Activated T-cell treated with anti-CD3 and anti-CD28 coated beads, Interleukin-2, amount 50 U/mL, for 72 hours (primary cell): Measurements from ENCODE around the gene SNX20. TPM values are rescaled to one million over a fixed set of nuclear protein-coding genes. Genes with fewer than 3 reads are reported as not detected.

Source experiments
- ATAC-seq, 2 donors: fragments of 150-1000 bp; cut with Tn5 transposase; replicated peaks in 1 of 2; 2 replicates each; pipeline ENCODE4 v1.10.0; 2021; ENCODE audit warnings: moderate library complexity in 2 of 2, mild to moderate bottlenecking in 1 of 2
- DNase-seq, 2 donors: peaks; one replicate each; pipeline ENCODE4 v3.0.0; 2021 to 2022; ENCODE audit warnings: mixed read lengths in 1 of 2
- H3K27ac Mint-ChIP-seq: one replicate; pipeline ENCODE4 v1.8.0; 2022; ENCODE audit warnings: mild to moderate bottlenecking, moderate library complexity, mixed read lengths
- H3K27me3 Mint-ChIP-seq: one replicate; pipeline ENCODE4 v1.8.0; 2022; ENCODE audit warnings: low read depth, mixed read lengths
- H3K36me3 Mint-ChIP-seq, 2 donors: one replicate each; pipeline ENCODE4 v1.8.0; 2022; ENCODE audit warnings: mixed read lengths in 2 of 2, mild to moderate bottlenecking in 1 of 2; ENCODE audit not compliant: insufficient read depth in 2 of 2
- H3K4me1 Mint-ChIP-seq: one replicate; pipeline ENCODE4 v1.8.0; 2022; ENCODE audit warnings: low read depth, mixed read lengths
- H3K4me3 Mint-ChIP-seq, 2 donors: one replicate each; pipeline ENCODE4 v1.8.0; 2022; ENCODE audit warnings: mild to moderate bottlenecking in 2 of 2, mixed read lengths in 2 of 2, moderate library complexity in 2 of 2
- H3K9me3 Mint-ChIP-seq, 2 donors: one replicate each; pipeline ENCODE4 v1.8.0; 2022; ENCODE audit warnings: mixed read lengths in 2 of 2
- total RNA-seq, 2 donors: library from RNA; stranded (reverse); gene quantifications; one replicate each; pipeline ENCODE4 v1.2.3, GENCODE V29; 2022

Gene SNX20
- total RNA-seq, 2 donors from 2014 or later: 45.2 to 49.9 TPM

DNA sequence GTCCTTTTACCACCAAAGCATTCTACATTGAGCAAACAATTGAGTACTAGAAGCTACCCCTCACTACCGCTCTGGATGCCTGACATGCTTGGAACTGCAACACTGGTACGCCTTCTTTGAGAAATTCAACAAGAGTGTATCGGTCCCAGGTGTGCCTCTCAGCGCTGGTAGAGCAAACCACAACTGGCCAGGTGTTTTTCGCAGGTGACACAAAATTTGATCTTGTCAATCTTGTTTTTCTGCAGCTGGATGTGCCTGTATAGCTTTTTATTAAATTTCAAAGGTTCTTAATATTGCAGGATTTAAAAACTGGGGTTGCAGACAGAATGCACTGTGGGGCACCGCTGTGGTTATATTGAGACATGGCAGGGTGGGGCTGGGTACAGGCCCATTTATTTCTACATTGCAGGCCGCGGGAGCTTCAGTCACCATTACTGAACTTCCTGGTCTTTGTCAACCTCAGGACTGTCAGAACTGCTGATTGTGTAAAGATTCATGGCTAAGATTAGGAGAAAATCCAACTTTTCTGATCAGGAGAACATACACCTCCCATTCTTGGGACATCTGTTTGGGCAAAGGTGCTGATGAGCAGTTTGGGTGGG is 4.5 kb upstream of the SNX20 start:
- H3K9me3 Mint-ChIP-seq: no peaks in the 10 kb centered on the region
- no peak for ATAC-seq
- DNase-seq: no peak
- peaks cover 71% of the 10 kb centered on the region for H3K4me1 Mint-ChIP-seq
- no peak overlapping the region for H3K27ac Mint-ChIP-seq
- no peaks in the 10 kb centered on the region for H3K36me3 Mint-ChIP-seq
- H3K4me3 Mint-ChIP-seq: peak overlapping the region; percentile 77 to 79
- no peaks in the 10 kb centered on the region for H3K27me3 Mint-ChIP-seq

DNA sequence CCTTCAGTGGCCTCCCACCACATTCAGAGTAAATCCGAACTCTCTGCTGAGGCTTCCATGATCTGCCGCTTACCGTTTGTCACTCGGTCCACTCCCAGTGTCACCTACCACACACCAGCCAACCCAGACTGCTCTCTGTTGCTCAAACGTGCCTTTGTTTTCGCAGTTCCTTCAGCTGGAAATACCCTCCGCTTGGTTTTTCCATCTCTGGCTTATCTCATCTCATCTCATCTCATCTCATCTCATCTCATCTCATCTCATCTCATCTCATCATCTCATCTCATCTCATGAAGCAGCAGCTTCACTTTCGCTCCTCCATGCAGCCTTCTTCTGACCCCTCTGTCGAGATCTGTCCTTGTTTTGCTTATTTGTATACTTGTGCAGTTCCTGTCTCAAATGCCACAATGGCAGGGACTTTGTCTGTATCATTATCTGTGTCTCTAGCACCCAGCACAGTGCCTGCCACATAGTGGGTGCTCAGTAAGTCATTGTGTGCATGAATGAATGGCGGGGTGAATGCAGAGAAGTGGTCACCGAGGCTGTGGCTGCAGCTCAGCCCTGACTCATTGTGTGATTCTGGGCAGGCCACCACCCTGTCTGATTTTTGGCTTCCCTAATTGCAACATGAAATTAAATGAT is 3.8 kb upstream of the SNX20 start:
- Mint-ChIP-seq H3K27ac (peak overlapping the region; percentile 69), H3K36me3 (no peaks in the 10 kb centered on the region), H3K27me3 (no peaks in the 10 kb centered on the region), H3K4me1 (peaks cover 74% of the 10 kb centered on the region), H3K9me3 (no peaks in the 10 kb centered on the region), H3K4me3 (peak overlapping the region; percentile 77 to 79)
- DNase-seq (peak; percentile 54 to 72), ATAC-seq (peak; percentile 68 to 70)

DNA sequence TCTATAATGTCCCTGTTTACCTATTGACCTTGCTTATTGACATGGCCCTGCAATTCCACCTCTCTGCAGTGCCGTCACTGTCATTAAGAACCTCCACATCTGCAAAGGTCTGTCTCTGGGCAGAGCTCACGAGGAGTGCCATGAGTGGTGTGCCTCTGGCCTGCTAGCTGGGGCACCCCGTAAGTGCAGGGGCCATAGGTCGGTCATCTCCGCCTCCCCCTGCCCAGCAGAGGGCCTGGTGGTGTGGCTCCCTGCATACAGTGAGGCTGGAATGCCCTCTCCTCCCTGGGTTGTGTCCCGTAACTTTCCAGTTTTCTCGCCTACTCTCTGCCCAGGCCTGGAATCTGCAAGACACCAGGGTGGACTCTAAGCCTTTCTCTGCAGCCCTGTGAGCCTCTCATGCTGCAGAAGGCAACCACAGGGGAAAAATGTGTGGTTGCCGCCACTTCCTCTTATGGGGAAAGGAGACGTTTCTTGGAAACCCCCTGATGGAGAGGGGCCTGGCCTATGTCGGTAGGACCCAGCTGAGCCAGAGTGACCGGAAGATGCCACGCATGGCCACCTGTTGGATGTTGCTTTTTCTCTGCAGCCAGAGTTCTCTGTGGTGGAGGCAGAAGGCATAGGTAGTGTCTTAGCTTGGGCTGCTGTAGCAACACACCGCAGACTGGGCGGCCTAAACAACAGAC is 2.7 kb upstream of the SNX20 start:
- Mint-ChIP-seq H3K27me3 (no peaks in the 10 kb centered on the region), H3K4me3 (peak overlapping the region; percentile 77 to 79), H3K36me3 (peaks cover under 1 to 1% of the 10 kb centered on the region in 2 donors), H3K9me3 (no peaks in the 10 kb centered on the region), H3K27ac (peak overlapping the region; percentile 69), H3K4me1 (peaks cover 76% of the 10 kb centered on the region)
- ATAC-seq (peak; percentile 42 to 50), DNase-seq (peak; percentile 72 to 74)

DNA sequence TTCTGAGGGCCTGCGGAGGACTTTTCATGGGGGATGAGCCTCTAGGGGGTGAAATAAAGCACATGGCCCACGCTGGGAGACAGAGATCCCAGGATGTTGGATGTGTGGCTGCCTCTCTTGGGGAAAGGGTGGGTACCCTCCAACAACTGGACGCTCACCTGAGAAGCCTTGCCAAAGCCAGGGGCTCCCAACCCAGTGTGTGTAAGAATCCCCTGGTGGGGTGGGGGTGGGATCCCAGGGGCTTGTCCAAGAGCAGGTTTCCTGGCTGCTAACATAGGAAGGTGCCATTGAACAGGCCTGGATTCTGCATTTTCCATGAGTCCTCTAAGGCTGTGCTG is 587 bp downstream of the SNX20 start:
- DNase-seq: no peak
- Mint-ChIP-seq H3K9me3 (no peaks in the 10 kb centered on the region), H3K36me3 (peaks cover 9 to 22% of the 10 kb centered on the region in 2 donors), H3K4me3 (peak overlapping the region; percentile 84 to 95), H3K4me1 (peaks cover 91% of the 10 kb centered on the region), H3K27me3 (no peaks in the 10 kb centered on the region), H3K27ac (peak overlapping the region; percentile 94)
- no peak for ATAC-seq

DNA sequence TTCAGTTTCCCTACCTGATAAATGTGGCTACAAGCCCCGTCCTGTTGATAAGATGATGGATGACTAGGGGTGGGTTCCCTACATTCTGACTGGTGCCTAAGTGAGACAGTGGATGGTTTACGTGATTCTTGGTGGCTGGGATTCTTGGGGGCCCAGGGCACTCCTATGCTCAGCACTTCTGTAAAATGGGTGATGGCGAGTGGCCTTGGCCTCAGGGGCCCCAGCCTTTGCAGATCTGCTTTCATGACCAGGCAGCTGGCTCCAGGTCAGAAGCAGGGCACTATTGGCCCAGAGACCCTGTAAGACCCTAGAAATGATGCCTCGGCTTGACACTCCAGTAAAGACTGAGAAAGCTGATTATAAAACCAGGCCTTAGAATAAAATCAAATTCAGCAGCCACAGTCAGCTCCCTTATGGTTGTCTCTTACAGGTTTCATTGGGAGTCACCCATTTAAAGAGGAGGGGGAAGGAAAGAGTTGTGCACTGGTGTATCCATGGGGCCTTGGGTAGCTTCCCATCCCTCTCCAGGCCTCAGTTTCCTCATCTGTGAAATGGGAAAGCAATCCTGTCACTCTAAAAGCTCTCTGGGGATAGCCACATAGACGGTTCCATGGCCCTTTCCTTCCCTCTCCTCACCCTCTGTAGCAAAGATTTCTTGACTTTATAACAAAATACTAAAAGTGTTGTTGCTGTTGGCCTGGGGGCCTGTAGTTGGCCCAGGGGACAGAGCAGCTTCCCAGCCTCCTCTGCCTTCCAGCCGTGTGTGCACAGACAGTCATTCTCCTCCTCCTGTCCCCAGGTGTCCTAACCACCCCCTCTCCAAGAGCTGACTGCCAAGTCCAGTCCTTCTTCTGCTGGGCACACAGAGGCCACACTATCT is 1.2 kb downstream of the SNX20 start:
- Mint-ChIP-seq H3K36me3 (peaks cover 10 to 26% of the 10 kb centered on the region in 2 donors), H3K27ac (peak overlapping the region; percentile 94), H3K4me1 (peaks cover 85% of the 10 kb centered on the region), H3K27me3 (no peaks in the 10 kb centered on the region), H3K4me3 (peak overlapping the region; percentile 84 to 95), H3K9me3 (no peaks in the 10 kb centered on the region)
- no peak for DNase-seq
- ATAC-seq: no peak

DNA sequence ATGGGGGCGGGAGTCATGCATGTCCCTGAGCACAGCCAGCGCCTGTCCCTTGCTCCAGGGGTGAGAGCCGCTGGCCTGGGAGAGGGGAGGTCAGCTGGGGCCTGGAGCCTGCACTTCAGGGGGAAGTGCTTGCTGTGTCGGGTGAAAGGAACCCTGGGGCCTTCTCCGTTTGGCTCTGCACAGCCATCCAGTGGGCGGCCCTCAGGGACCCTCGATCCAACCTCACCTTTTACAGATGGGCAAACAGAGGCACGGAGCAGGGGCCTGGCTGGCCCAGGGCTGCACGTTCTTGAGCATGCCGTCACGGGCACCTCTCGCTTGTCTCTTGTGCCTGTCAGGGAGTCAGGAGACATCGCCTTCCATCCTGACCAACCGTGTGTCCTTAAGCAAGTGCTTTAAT is 1.8 kb downstream of the SNX20 start:
- Mint-ChIP-seq H3K9me3 (no peaks in the 10 kb centered on the region), H3K36me3 (peaks cover 12 to 31% of the 10 kb centered on the region in 2 donors), H3K4me3 (peak overlapping the region; percentile 84 to 95), H3K27me3 (no peaks in the 10 kb centered on the region), H3K4me1 (peaks cover 79% of the 10 kb centered on the region), H3K27ac (peak overlapping the region; percentile 99)
- no peak for ATAC-seq
- no peak for DNase-seq

DNA sequence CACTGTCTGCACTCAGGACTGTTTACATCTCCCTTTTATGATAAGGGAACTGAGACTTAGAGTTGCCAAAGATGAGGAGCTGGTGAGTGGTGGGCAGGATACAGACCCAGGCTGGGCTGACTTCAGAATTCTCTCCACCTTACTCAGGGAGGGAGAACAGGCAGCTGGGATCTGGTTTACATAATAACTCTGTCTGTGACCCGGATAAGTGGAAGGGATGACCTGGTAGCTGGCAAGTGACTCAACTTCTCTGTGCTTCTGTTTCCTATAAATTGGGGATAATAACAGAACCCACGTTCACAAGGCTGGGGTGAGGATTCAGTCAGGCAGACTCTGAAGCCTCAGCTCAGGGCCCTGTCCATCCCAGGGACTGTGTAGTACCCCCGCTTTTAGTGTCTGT is 2.6 kb downstream of the SNX20 start:
- no peak for ATAC-seq
- DNase-seq: no peak
- H3K4me3 Mint-ChIP-seq: peak overlapping the region; percentile 84 to 95
- peak overlapping the region; percentile 99 for H3K27ac Mint-ChIP-seq
- no peaks in the 10 kb centered on the region for H3K27me3 Mint-ChIP-seq
- peaks cover 72% of the 10 kb centered on the region for H3K4me1 Mint-ChIP-seq
- peaks cover 15 to 34% of the 10 kb centered on the region in 2 donors for H3K36me3 Mint-ChIP-seq
- peaks cover 1 to 2% of the 10 kb centered on the region in 2 donors for H3K9me3 Mint-ChIP-seq

DNA sequence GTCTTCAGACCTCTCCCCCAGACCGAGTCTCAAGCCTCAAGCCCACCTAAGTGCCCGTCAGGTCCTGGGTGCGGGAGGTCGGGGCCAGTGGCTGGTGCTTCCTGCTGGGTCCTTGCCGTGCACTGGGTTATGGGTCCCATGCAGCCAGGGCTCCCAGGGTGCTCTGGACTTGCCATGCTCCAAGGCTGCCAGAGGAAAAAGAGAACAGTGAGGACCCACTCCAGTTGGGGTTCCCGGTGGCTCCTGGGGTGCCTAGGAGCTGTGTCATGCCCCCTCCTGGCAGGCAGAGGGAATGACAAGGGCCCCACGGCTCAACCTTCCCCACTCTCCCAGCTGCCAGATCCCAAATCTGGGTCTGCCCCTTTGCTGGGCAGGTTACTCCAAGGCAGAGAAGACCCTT is 3.8 kb downstream of the SNX20 start:
- H3K27me3 Mint-ChIP-seq: no peaks in the 10 kb centered on the region
- H3K9me3 Mint-ChIP-seq: peaks cover 4 to 7% of the 10 kb centered on the region in 2 donors
- no peak for DNase-seq
- H3K4me1 Mint-ChIP-seq: peaks cover 60% of the 10 kb centered on the region
- peak overlapping the region; percentile 16 to 27 for H3K4me3 Mint-ChIP-seq
- peaks cover 24 to 44% of the 10 kb centered on the region in 2 donors for H3K36me3 Mint-ChIP-seq
- ATAC-seq: no peak
- peak overlapping the region; percentile 99 for H3K27ac Mint-ChIP-seq

DNA sequence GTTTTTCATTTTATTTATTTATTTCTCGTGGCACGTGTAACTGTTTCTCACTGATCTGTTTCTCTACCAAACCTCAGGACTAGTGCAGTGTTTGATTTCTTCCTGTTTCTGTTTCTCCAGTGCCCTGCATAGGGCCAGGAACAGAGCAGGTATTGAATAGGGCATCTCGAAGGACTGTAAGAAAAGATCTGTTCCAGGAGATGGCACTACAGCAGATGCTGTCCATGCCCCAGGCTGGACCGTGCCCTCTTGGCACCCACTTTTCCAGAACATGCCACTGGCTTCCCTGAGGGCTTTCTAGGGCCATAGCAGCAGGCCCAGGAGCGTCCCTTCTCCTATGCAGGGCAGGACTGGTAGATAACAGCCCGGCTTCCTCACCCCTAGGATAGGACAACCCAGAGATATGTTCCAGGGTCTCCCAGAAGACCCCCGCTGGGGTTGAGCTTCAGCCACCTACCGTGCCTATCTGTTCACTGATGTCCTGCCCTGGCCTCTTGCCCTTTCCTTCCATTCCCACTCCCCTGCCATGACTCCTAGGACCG is 4.4 kb downstream of the SNX20 start:
- Mint-ChIP-seq H3K9me3 (peaks cover 4 to 11% of the 10 kb centered on the region in 2 donors), H3K4me1 (peaks cover 54% of the 10 kb centered on the region), H3K4me3 (no peak overlapping the region), H3K27me3 (no peaks in the 10 kb centered on the region), H3K27ac (peak overlapping the region; percentile 72), H3K36me3 (peaks cover 30 to 50% of the 10 kb centered on the region in 2 donors)
- ATAC-seq: no peak
- no peak for DNase-seq

DNA sequence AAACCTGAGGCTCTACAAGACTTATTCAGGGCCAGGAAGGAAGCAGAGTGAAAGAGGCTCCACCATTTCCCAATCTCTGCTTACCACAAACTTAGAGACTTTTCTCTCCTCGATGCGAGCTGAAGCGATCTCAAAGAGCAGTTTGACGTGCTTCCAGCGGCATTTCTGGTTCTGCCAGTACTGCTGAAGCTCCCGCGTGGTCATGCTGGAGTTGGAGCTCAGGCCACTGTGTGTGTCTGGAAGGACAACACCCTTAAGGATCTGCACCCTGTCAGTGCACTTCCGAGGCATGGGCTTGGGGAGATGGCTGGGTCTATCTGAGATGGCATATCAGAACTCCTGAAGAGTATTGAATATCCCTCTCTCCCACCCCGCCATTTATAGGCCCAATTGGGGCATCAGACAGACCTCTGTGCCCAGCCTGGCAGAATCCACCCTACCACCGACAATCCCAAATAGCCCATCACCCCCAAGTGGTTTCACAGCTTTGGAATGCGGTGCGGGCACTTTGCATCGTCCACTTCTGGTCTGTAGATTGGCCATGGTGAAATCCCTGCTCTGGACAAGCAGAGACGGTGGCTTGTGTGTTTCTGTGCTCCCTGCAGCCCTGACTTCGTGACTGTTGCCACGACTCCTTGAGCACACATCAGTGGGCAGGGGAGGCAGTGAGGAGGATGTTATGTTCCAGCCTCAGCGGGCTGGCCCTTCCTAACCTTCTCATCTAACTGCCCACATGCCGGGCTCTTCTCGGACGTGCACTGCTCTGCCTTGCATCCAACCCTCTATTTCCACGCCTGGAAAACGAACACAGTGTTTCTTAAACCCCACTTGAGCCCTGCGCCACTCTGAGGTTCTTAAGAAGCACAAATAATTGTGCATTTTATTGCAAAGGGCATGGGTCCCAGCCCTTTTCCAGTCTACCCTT is 5.2 kb downstream of the SNX20 start:
- no peaks in the 10 kb centered on the region for H3K27me3 Mint-ChIP-seq
- H3K9me3 Mint-ChIP-seq: peaks cover 7 to 14% of the 10 kb centered on the region in 2 donors
- ATAC-seq (no peak), DNase-seq (no peak)
- peaks cover 33 to 57% of the 10 kb centered on the region in 2 donors for H3K36me3 Mint-ChIP-seq
- no peak overlapping the region for H3K27ac Mint-ChIP-seq
- H3K4me3 Mint-ChIP-seq: no peak overlapping the region
- H3K4me1 Mint-ChIP-seq: peaks cover 53% of the 10 kb centered on the region

DNA sequence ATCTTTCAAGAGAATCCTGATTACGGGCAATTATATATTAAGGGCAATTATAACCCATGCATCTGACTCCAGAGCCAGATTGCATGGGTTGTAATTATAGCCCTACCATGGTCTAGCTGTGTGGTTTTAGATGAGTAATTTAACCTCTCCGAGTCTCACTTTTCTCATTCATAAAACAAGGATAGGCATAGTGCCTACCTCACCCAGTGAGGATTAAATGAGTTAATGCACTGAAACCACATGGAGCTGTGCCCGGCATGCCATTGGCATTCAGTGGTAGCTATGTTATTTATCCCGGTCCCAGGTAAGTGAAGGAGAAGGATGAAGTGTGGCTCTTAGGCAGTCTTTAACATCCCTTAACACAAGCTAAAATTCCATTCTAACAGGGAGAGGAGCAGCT is 6.3 kb downstream of the SNX20 start:
- H3K4me3 Mint-ChIP-seq: no peak overlapping the region
- H3K27me3 Mint-ChIP-seq: no peaks in the 10 kb centered on the region
- no peak overlapping the region for H3K27ac Mint-ChIP-seq

More for the DNA sequence above, 6.3 kb downstream of the SNX20 start:
- DNase-seq (no peak), ATAC-seq (peak in 1 of 2 donors; percentile 20)
- Mint-ChIP-seq H3K36me3 (peaks cover 35 to 57% of the 10 kb centered on the region in 2 donors), H3K4me1 (peaks cover 46% of the 10 kb centered on the region), H3K9me3 (peaks cover 7 to 14% of the 10 kb centered on the region in 2 donors)
